Activated gamma-delta T cell treated with Interleukin-2 at 50 U/mL for 16 hours (primary cell): Measurements from ENCODE around the gene PTRHD1.

Experiments
- DNase-seq: peaks from one replicate; pipeline ENCODE4 v3.0.0-alpha.2; 2020

PTRHD1 gene

GRCh38 chr2:24828238-24828996 lies 35.2 kb upstream of the PTRHD1 start:
- no peak for DNase-seq

- DNase-seq: peak; percentile 65
Measured at GRCh38 chr2:24827321-24828237, 34.4 kb upstream of the PTRHD1 start.

- no peak for DNase-seq
Measured at GRCh38 chr2:24826773-24827145, 33.6 kb upstream of the PTRHD1 start.

GRCh38 chr2:24825883-24826772 lies 32.9 kb upstream of the PTRHD1 start:
- DNase-seq: no peak

DNA sequence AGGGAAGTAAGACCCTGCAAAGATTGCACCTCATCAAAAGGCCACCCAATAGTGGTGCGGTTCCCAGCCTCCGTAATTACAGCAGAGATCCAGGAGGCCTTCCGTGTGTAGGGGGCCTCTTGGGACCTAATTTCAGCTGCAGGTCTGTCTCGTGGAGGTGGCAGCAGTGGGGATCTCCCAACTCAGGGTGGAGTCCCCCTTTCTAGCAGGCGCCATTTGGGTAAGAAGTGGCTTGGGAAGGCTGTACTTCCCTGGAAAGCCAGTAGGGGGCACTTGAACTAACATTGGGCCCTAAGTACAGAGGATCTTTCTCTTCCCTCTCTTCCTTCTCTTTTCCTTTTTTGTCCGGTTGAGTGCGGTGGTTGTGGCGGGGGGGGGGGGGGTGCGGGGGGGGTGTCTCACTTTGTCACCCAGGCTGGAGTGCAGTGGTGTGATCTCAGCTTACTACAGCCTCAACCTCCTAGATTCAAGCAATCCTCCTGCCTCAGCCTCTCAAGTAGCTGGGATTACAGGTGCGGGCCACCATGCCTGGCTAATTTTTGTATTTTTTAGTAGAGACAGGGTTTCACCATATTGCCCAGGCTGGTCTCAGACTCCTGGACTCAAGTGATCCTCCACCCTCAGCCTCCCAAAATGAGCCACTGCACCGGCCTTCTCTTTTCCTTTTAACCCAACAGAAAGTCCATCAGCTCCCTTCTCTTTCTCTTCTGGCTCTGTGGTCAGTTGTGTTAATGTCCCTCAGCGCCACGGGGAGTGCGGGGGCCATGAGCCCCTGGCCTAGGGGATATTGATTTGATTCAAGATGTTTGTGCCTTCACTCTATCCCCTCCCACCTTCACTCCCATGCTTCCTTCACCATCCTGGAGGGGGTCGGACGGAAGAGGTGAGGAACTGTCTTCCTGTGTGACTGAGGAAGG lies 32.0 kb upstream of the PTRHD1 start:
- peak; percentile 19 for DNase-seq

- DNase-seq: no peak
Measured at GRCh38 chr2:24824071-24824588, 30.9 kb upstream of the PTRHD1 start.

GRCh38 chr2:24822049-24822706 lies 29.0 kb upstream of the PTRHD1 start:
- DNase-seq: no peak

- no peak for DNase-seq
Measured at GRCh38 chr2:24821433-24821891, 28.3 kb upstream of the PTRHD1 start.

GRCh38 chr2:24820598-24821432 lies 27.6 kb upstream of the PTRHD1 start:
- no peak for DNase-seq

DNA sequence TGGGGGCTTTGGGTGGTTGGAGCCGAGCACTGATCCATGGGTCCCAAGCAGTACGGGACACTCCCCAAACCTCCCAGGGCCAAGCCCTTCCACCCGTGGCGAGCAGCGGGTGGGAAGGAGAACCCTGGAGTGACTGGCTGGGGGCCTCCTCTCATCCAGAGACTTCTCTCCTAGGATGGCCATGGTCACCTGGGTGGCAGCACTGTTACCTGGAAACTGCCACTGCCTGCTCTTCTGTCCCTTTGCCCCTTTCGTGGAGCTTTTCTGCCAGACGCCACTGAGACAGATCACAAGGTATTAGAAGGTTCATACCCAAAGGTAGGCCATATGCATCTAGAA lies 27.0 kb upstream of the PTRHD1 start:
- no peak for DNase-seq

DNA sequence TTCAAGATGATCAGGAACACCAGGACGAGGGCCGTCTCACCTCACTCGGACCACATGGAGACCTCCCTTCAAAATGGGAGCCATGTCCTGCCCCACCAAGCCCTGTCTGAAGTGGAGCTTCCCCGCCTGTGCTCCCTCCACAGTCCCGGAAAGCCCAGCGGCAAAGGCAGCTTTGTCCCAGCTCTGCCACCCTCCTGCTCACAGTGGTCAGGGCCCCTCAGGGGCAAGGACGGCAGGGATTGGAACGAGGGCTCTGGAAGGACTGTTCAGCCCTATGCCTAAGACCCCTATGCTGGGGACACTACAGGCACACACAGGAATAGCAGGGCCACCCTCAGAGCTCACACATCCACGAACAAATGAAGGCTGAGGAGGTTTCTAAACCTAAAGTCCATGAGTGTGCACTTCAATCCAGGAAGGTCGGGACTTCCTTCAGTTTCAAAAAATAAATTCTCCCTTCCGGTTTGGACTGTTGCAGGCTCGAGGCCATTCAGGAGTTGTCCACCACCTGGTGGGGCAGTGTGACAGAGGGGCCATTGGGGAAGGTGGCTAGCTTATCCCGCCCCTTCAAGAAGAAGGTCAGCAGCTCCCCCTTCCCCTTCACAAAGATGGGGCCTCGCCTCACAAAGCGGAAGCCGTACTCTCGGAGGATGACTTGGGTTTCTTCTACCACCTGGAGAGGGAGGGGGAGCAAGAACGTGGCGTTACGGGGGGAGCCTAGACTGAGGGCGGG lies 26.4 kb upstream of the PTRHD1 start:
- no peak for DNase-seq

GRCh38 chr2:24818721-24819167 lies 25.6 kb upstream of the PTRHD1 start:
- no peak for DNase-seq

DNA sequence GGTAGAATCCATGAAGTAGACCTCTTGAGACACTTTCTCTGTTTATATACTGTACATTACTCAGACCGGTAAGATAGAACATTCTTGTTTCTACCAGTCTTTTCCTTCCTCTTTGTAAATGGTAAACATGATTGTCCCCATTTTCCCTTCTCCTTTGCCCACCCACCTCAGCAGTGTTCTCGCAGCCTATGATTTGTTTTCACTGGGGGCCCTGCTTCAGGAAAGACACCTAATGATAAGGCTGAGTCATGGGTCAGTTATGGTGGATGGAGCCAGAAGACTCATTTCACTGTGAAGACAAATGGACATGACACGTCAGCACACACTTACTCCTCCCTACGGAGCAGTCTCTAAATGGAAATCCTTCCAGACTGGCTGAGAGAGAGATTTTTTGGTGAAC lies 23.7 kb upstream of the PTRHD1 start:
- DNase-seq: no peak

- no peak for DNase-seq
Measured at GRCh38 chr2:24816404-24816803, 23.2 kb upstream of the PTRHD1 start.

DNA sequence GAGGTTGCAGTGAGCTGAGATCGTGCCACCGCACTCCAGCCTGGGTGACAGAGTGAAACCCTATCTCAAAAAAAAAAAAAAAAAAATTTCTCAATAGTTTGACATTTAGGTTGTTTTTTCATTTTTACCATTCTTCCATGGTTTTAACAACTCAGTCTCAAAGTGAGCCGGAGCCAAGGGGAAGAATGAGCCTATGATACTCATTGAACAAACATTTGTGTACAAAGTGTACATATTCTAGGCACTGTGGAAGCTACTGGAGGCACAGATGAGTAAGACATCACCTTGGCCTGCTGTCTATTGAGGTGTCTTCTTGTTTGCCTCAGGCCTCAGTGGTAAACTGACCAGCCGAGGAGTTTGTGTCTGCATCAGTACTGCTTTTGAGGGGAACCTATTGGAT lies 22.0 kb upstream of the PTRHD1 start:
- no peak for DNase-seq

GRCh38 chr2:24814516-24814915 lies 21.3 kb upstream of the PTRHD1 start:
- no peak for DNase-seq

GRCh38 chr2:24813691-24814137 lies 20.5 kb upstream of the PTRHD1 start:
- DNase-seq: no peak

DNA sequence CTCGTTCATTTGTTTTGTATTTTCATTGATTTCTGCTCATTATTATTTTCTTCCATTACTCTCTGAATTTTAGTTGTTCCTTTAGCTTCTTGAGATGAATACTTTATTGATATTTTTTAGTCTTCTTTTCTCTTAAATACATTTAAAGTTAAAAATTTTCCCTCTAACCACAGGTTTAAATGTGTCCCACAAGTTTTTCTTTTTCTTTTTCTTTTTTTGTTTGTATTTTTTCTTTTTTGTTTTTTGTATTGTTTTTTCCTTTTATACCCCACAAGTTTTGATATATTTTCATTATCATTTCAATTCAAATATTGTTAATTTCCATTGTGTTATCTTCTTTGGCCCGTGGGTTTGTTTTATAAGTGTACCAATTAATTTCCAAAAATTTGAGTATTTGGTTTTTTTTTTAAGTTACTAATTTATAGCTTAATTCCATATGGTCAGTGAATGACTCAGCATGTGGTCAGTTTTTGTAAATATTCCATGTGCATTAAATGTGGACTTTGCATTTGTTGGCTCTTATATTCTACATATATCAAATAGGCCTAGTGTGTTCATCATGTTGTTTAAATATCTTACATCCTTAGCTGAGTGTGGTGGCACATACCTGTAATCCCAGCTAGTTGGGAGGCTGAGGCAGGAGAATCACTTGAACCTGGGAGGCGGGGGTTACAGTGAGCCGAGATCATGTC lies 16.3 kb upstream of the PTRHD1 start:
- no peak for DNase-seq

GRCh38 chr2:24806661-24807036 lies 13.5 kb upstream of the PTRHD1 start:
- no peak for DNase-seq
